NCI-H1048 (cell line): Measurements from ENCODE around the gene MAPK12.

Experiments
- DNase-seq: peaks from one replicate; lab custom pipeline; 2025; lab: John Stamatoyannopoulos, UW

Gene MAPK12

GRCh38 chr22:50261615-50262459 is at the start of gene MAPK12:
Gene MAPK12 (minus strand): TSS chr22:50261683. CDS start chr22:50261509, 174 bp downstream.
- DNase-seq: no peak

GRCh38 chr22:50310949-50311444 is 49.5 kb upstream of the MAPK12 start:
- DNase-seq: no peak

- no peak for DNase-seq
Measured at GRCh38 chr22:50310031-50310722, 48.7 kb upstream of the MAPK12 start.

GRCh38 chr22:50309601-50309991 is 48.1 kb upstream of the MAPK12 start:
- DNase-seq: no peak

- DNase-seq: no peak
Measured at GRCh38 chr22:50308986-50309600, 47.6 kb upstream of the MAPK12 start.

GRCh38 chr22:50308597-50308935 is 47.1 kb upstream of the MAPK12 start:
- DNase-seq: no peak

GRCh38 chr22:50307890-50308596 is 46.6 kb upstream of the MAPK12 start:
- no peak for DNase-seq

GRCh38 chr22:50306753-50307749 is 45.6 kb upstream of the MAPK12 start, which contains the start of gene PLXNB2:
Gene PLXNB2 (minus strand): TSS chr22:50307646. CDS start chr22:50290584, 17,062 bp downstream.
- peak; percentile 55 for DNase-seq

- DNase-seq: no peak
Measured at GRCh38 chr22:50305923-50306566, 44.6 kb upstream of the MAPK12 start.

GRCh38 chr22:50305393-50305922 is 44.0 kb upstream of the MAPK12 start:
- no peak for DNase-seq

GRCh38 chr22:50304528-50305392 is 43.3 kb upstream of the MAPK12 start:
- no peak for DNase-seq

GRCh38 chr22:50303848-50304527 is 42.5 kb upstream of the MAPK12 start:
- DNase-seq: no peak

GRCh38 chr22:50303515-50303847 is 42.0 kb upstream of the MAPK12 start:
- DNase-seq: no peak

- no peak for DNase-seq
Measured at GRCh38 chr22:50302564-50302963, 41.1 kb upstream of the MAPK12 start.

GRCh38 chr22:50302041-50302541 is 40.6 kb upstream of the MAPK12 start:
- DNase-seq: no peak

GRCh38 chr22:50301581-50301991 is 40.1 kb upstream of the MAPK12 start:
- DNase-seq: no peak

- DNase-seq: no peak
Measured at GRCh38 chr22:50300620-50301257, 39.3 kb upstream of the MAPK12 start.
